Liver (tissue), 9 donors: Measurements from ENCODE around the gene RAB41. TPM values are rescaled to one million over a fixed set of nuclear protein-coding genes. Genes with fewer than 3 reads are reported as not detected.

ENCODE experiments used
- DNase-seq: peaks from one replicate; pipeline ENCODE4 v3.0.0-alpha.2; 2017; ENCODE audit warnings: low spot score
- H3K27ac ChIP-seq, 2 donors: one replicate each; pipeline ENCODE4 v1.7.0; 2013; ENCODE audit warnings: inconsistent platforms in 2 of 2, low read length in 2 of 2, control low read depth in 1 of 2, low read depth in 1 of 2, mild to moderate bottlenecking in 1 of 2
- H3K27me3 ChIP-seq, 4 donors: one replicate each; pipeline versions ENCODE4 v1.6.1 to v1.7.0; 2013; ENCODE audit warnings: low read length in 3 of 4, inconsistent platforms in 1 of 4, mild to moderate bottlenecking in 1 of 4, moderate library complexity in 1 of 4; ENCODE audit not compliant: control insufficient read depth in 4 of 4, insufficient read depth in 4 of 4
- H3K36me3 ChIP-seq, 4 donors: one replicate each; pipeline versions ENCODE4 v1.6.1 to v1.7.0; 2013; ENCODE audit warnings: low read length in 3 of 4, mild to moderate bottlenecking in 3 of 4, low read depth in 1 of 4, moderate library complexity in 1 of 4; ENCODE audit not compliant: control insufficient read depth in 4 of 4, insufficient read depth in 3 of 4
- H3K4me1 ChIP-seq, 4 donors: one replicate each; pipeline versions ENCODE4 v1.6.1 to v1.7.0; 2013; ENCODE audit warnings: low read length in 3 of 4, mild to moderate bottlenecking in 3 of 4, moderate library complexity in 1 of 4; ENCODE audit not compliant: control insufficient read depth in 4 of 4, insufficient read depth in 4 of 4
- H3K4me3 ChIP-seq, 3 donors: one replicate each; pipeline versions ENCODE4 v1.6.1 to v1.7.0; 2013; ENCODE audit warnings: low read length in 3 of 3, control low read depth in 1 of 3, low read depth in 1 of 3, mild to moderate bottlenecking in 1 of 3
- H3K9ac ChIP-seq, 2 donors: one replicate each; pipeline ENCODE4 v1.7.0; 2013; ENCODE audit warnings: low read length in 2 of 2, mild to moderate bottlenecking in 2 of 2, moderate library complexity in 2 of 2, control low read depth in 1 of 2, low read depth in 1 of 2
- H3K9me3 ChIP-seq, 4 donors: one replicate each; pipeline versions ENCODE4 v1.6.1 to v1.7.0; 2013; ENCODE audit warnings: low read length in 3 of 4; ENCODE audit not compliant: control insufficient read depth in 4 of 4
- EGR1 ChIP-seq, 2 donors: IDR thresholded peaks; 2 replicates each; pipeline ENCODE4 v1.6.1; 2016 to 2018; ENCODE audit warnings: antibody characterized with exemption in 2 of 2, low read depth in 2 of 2
- FOXA1 ChIP-seq: IDR thresholded peaks from 2 replicates; pipeline ENCODE4 v1.6.1; 2016; ENCODE audit warnings: antibody characterized with exemption
- FOXA2 ChIP-seq: IDR thresholded peaks from 2 replicates; pipeline ENCODE4 v1.6.1; 2016; ENCODE audit warnings: antibody characterized with exemption
- GABPA ChIP-seq, 2 donors: IDR thresholded peaks in 1 of 2; conservative IDR thresholded peaks in 1 of 2; 2 replicates each; pipeline ENCODE4 v1.6.1; 2016; ENCODE audit warnings: antibody characterized with exemption in 2 of 2, mild to moderate bottlenecking in 1 of 2, moderate library complexity in 1 of 2
- HNF4A ChIP-seq, 2 donors: conservative IDR thresholded peaks; 2 replicates each; pipeline ENCODE4 v1.6.1; 2016; ENCODE audit warnings: antibody characterized with exemption in 2 of 2, mild to moderate bottlenecking in 2 of 2
- JUND ChIP-seq, 2 donors: IDR thresholded peaks; 2 replicates each; pipeline ENCODE4 v1.6.1; 2016; ENCODE audit warnings: antibody characterized with exemption in 2 of 2
- NR2F2 ChIP-seq: IDR thresholded peaks from 2 replicates; pipeline ENCODE4 v1.6.1; 2016; ENCODE audit warnings: antibody characterized with exemption
- RAD21 ChIP-seq, 2 donors: IDR thresholded peaks; 2 replicates each; pipeline ENCODE4 v1.6.1; 2016; ENCODE audit warnings: antibody characterized with exemption in 2 of 2, mild to moderate bottlenecking in 2 of 2
- RXRA ChIP-seq, 2 donors: IDR thresholded peaks; 2 replicates each; pipeline ENCODE4 v1.6.1; 2017 to 2018; ENCODE audit warnings: antibody characterized with exemption in 2 of 2, mild to moderate bottlenecking in 1 of 2
- SP1 ChIP-seq: IDR thresholded peaks from 2 replicates; pipeline ENCODE4 v1.6.1; 2018; ENCODE audit warnings: antibody characterized with exemption, mild to moderate bottlenecking
- TAF1 ChIP-seq: conservative IDR thresholded peaks from 2 replicates; pipeline ENCODE4 v1.6.1; 2016; ENCODE audit warnings: antibody characterized with exemption, mild to moderate bottlenecking
- YY1 ChIP-seq: IDR thresholded peaks from 2 replicates; pipeline ENCODE4 v1.6.1; 2016; ENCODE audit warnings: antibody characterized with exemption, mild to moderate bottlenecking
- WGBS: extraction: QIAGEN DNeasy Blood & Tissue Kit; methylation state at CpG from one replicate; pipeline ENCODE4 v1.1.7; 2013; 5-methylcytosine and 5-hydroxymethylcytosine counted together
- polyA plus RNA-seq, 2 donors: library from polyadenylated mRNA; stranded (reverse) in 1 of 2; unstranded in 1 of 2; fragments of 200-250 nt in 1 of 2; fragments of >200 nt in 1 of 2; fragmentation: Nextera tagmentation in 1 of 2; extraction: Ambion mirVana in 1 of 2; gene quantifications; one replicate each; pipeline versions ENCODE4 v1.2.1 to v1.2.3, GENCODE V29; 2013 to 2015
- total RNA-seq, 2 donors: library from RNA; depleted of rRNA; stranded (reverse); fragments of >200 nt; gene quantifications; one replicate each; pipeline ENCODE4 v1.2.3, GENCODE V29; 2014
- TF ChIP-seq, protein P1 (sequence below): IDR thresholded peaks from 2 replicates; pipeline ENCODE4 v1.6.1; 2016; ENCODE audit warnings: antibody characterized with exemption
- TF ChIP-seq, protein P2 (sequence below): IDR thresholded peaks from 2 replicates; pipeline ENCODE4 v1.6.1; 2016; ENCODE audit warnings: antibody characterized with exemption, mild to moderate bottlenecking
- TF ChIP-seq, protein P3 (sequence below): fragments of 150-350 bp; IDR thresholded peaks from 2 replicates; pipeline ENCODE4 v1.5.1; 2017; ENCODE audit warnings: improper control_type of control experiment, low read depth, low read length; ENCODE audit not compliant: missing input control
- TF ChIP-seq, protein P4 (sequence below): IDR thresholded peaks from 2 replicates; pipeline ENCODE4 v1.6.1; 2016; ENCODE audit warnings: antibody characterized with exemption
- TF ChIP-seq, protein P5 (sequence below): IDR thresholded peaks from 2 replicates; pipeline ENCODE4 v1.6.1; 2016; ENCODE audit warnings: antibody characterized with exemption
- donor health status: healthy.
- donor health status: healthy.
- donor health status: healthy.
- donor health status: healthy.
- donor health status: healthy.

RAB41 gene
- total and polyA plus RNA-seq, 4 donors: not detected

DNA sequence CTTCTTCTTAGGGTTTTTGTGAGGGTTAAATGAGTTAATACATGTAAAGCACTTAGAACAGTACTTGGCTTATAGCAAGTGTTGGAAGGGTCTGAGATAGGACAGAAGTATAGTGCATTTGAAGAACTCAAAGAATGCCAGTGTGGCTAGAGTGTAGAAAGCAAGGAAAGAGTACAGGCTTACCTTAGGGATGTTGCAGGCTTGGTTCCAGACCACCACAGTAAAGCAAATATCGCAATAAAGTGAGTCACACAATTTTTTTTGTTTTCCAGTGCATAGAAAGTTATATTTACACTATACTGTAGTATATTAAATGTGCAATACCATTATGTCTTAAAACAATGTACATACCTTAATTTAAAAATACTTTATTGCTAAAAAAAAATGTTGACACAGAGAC is 49.2 kb downstream of the RAB41 start:
- TF ChIP-seq RAD21 (IDR thresholded peaks at IDR 0.05): no peak
- TF ChIP-seq EGR1 (IDR thresholded peaks at IDR 0.05; ENCODE audit: low read depth in 2 of 2): no peak
- no peak for TF ChIP-seq GABPA (IDR thresholded peaks at IDR 0.05 in 1 of 2, conservative IDR thresholded peaks at IDR 0.05 in 1 of 2)
- TF ChIP-seq JUND (IDR thresholded peaks at IDR 0.05): no peak
- no peak for TF ChIP-seq FOXA2
- TF ChIP-seq, protein P1, sequence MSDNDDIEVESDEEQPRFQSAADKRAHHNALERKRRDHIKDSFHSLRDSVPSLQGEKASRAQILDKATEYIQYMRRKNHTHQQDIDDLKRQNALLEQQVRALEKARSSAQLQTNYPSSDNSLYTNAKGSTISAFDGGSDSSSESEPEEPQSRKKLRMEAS: no peak
- TF ChIP-seq RXRA (IDR thresholded peaks at IDR 0.05): no peak
- TF ChIP-seq NR2F2: no peak
- TF ChIP-seq YY1: no peak
- no peak for TF ChIP-seq TAF1
- no peak for TF ChIP-seq FOXA1
- TF ChIP-seq, protein P2, sequence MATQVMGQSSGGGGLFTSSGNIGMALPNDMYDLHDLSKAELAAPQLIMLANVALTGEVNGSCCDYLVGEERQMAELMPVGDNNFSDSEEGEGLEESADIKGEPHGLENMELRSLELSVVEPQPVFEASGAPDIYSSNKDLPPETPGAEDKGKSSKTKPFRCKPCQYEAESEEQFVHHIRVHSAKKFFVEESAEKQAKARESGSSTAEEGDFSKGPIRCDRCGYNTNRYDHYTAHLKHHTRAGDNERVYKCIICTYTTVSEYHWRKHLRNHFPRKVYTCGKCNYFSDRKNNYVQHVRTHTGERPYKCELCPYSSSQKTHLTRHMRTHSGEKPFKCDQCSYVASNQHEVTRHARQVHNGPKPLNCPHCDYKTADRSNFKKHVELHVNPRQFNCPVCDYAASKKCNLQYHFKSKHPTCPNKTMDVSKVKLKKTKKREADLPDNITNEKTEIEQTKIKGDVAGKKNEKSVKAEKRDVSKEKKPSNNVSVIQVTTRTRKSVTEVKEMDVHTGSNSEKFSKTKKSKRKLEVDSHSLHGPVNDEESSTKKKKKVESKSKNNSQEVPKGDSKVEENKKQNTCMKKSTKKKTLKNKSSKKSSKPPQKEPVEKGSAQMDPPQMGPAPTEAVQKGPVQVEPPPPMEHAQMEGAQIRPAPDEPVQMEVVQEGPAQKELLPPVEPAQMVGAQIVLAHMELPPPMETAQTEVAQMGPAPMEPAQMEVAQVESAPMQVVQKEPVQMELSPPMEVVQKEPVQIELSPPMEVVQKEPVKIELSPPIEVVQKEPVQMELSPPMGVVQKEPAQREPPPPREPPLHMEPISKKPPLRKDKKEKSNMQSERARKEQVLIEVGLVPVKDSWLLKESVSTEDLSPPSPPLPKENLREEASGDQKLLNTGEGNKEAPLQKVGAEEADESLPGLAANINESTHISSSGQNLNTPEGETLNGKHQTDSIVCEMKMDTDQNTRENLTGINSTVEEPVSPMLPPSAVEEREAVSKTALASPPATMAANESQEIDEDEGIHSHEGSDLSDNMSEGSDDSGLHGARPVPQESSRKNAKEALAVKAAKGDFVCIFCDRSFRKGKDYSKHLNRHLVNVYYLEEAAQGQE: no peak
- TF ChIP-seq HNF4A (conservative IDR thresholded peaks at IDR 0.05): no peak
- TF ChIP-seq, protein P3, sequence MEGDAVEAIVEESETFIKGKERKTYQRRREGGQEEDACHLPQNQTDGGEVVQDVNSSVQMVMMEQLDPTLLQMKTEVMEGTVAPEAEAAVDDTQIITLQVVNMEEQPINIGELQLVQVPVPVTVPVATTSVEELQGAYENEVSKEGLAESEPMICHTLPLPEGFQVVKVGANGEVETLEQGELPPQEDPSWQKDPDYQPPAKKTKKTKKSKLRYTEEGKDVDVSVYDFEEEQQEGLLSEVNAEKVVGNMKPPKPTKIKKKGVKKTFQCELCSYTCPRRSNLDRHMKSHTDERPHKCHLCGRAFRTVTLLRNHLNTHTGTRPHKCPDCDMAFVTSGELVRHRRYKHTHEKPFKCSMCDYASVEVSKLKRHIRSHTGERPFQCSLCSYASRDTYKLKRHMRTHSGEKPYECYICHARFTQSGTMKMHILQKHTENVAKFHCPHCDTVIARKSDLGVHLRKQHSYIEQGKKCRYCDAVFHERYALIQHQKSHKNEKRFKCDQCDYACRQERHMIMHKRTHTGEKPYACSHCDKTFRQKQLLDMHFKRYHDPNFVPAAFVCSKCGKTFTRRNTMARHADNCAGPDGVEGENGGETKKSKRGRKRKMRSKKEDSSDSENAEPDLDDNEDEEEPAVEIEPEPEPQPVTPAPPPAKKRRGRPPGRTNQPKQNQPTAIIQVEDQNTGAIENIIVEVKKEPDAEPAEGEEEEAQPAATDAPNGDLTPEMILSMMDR: no peak
- Histone ChIP-seq H3K27me3 (no peaks in the 10 kb centered on the region), H3K9ac (no peak overlapping the region), H3K27ac (no peak overlapping the region), H3K36me3 (no peaks in the 10 kb centered on the region), H3K9me3 (no peaks in the 10 kb centered on the region), H3K4me1 (no peaks in the 10 kb centered on the region), H3K4me3 (no peak overlapping the region)
- WGBS: 97% methylated on average over 1 of the region's 1 CpG
- DNase-seq: no peak

DNA sequence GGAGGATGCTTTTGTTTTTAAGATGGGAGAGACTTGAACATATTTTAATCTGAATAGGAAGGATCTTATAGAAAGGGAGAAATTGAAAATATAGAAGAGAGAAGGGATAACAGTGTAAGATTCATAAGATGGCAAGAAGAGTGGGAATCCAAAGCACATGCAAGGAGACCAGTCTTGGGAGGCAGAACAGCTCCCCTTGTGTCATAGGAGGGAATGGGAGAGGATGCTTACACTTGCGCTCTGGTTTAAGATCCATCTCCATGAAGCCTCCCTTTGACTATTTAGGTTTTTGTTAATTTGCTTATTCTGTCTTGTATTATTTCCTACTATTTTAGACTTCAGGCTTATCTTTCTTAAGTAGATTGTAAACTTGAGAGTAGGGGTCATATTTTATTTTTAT is 50.6 kb downstream of the RAB41 start:
- Histone ChIP-seq H3K4me1 (no peaks in the 10 kb centered on the region), H3K9me3 (no peaks in the 10 kb centered on the region), H3K27ac (no peak overlapping the region), H3K9ac (no peak overlapping the region), H3K27me3 (no peaks in the 10 kb centered on the region), H3K4me3 (no peak overlapping the region), H3K36me3 (no peaks in the 10 kb centered on the region)
- 97% methylated on average over 1 of the region's 1 CpG for WGBS
- no peak for DNase-seq
- TF ChIP-seq, protein P1: no peak
- TF ChIP-seq TAF1 (no peak), JUND (IDR thresholded peaks at IDR 0.05) (no peak), NR2F2 (no peak), SP1 (no peak), GABPA (IDR thresholded peaks at IDR 0.05 in 1 of 2, conservative IDR thresholded peaks at IDR 0.05 in 1 of 2) (no peak), EGR1 (IDR thresholded peaks at IDR 0.05; ENCODE audit: low read depth in 2 of 2) (no peak), FOXA2 (no peak), HNF4A (conservative IDR thresholded peaks at IDR 0.05) (no peak), RXRA (IDR thresholded peaks at IDR 0.05) (no peak), RAD21 (IDR thresholded peaks at IDR 0.05) (no peak), FOXA1 (no peak)
- TF ChIP-seq, protein P3: no peak
- TF ChIP-seq, protein P4, sequence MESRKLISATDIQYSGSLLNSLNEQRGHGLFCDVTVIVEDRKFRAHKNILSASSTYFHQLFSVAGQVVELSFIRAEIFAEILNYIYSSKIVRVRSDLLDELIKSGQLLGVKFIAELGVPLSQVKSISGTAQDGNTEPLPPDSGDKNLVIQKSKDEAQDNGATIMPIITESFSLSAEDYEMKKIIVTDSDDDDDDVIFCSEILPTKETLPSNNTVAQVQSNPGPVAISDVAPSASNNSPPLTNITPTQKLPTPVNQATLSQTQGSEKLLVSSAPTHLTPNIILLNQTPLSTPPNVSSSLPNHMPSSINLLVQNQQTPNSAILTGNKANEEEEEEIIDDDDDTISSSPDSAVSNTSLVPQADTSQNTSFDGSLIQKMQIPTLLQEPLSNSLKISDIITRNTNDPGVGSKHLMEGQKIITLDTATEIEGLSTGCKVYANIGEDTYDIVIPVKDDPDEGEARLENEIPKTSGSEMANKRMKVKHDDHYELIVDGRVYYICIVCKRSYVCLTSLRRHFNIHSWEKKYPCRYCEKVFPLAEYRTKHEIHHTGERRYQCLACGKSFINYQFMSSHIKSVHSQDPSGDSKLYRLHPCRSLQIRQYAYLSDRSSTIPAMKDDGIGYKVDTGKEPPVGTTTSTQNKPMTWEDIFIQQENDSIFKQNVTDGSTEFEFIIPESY: no peak
- TF ChIP-seq, protein P5, sequence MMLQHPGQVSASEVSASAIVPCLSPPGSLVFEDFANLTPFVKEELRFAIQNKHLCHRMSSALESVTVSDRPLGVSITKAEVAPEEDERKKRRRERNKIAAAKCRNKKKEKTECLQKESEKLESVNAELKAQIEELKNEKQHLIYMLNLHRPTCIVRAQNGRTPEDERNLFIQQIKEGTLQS: no peak
- TF ChIP-seq, protein P2: no peak
